ENCODE measurements around the gene SERPINB3.

Gene SERPINB3

DNA sequence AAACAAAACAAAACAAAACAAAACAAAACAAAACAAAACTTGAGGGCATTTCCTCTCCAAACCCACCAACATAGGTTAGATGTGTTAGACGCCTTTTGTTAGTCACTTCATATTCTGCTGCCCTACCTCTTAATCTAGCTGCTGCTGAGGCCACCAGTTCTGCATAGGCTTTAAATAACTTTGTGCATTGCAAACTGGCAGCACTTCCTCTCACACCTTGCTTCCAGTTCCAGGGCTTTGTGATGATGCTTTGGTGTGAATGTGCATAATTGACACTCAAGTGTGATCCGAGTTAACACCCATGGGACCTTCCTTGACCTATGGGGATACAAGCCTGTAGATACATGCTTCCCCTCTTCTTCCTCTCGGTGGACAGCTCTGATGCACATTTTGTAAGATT lies 38.8 kb upstream of the SERPINB3 start:
- Histone ChIP-seq H3K4me3 (ENCODE audit: low read depth, low read length) (no peak overlapping the region), H3K27ac (no peak overlapping the region), H3K36me3 (replicated peaks) (no peaks in the 10 kb centered on the region), H3K27me3 (replicated peaks) (no peaks in the 10 kb centered on the region)
- no peak for DNase-seq
- in situ Hi-C loops (cut with HindIII; ENCODE audit: low pct_ligation_motif_present, low sequenced_read_pairs): no loop called here
- TF ChIP-seq, protein P1, sequence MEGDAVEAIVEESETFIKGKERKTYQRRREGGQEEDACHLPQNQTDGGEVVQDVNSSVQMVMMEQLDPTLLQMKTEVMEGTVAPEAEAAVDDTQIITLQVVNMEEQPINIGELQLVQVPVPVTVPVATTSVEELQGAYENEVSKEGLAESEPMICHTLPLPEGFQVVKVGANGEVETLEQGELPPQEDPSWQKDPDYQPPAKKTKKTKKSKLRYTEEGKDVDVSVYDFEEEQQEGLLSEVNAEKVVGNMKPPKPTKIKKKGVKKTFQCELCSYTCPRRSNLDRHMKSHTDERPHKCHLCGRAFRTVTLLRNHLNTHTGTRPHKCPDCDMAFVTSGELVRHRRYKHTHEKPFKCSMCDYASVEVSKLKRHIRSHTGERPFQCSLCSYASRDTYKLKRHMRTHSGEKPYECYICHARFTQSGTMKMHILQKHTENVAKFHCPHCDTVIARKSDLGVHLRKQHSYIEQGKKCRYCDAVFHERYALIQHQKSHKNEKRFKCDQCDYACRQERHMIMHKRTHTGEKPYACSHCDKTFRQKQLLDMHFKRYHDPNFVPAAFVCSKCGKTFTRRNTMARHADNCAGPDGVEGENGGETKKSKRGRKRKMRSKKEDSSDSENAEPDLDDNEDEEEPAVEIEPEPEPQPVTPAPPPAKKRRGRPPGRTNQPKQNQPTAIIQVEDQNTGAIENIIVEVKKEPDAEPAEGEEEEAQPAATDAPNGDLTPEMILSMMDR (IDR thresholded peaks at IDR 0.05; ENCODE audit: low read depth, low read length, missing control alignments): no peak

DNA sequence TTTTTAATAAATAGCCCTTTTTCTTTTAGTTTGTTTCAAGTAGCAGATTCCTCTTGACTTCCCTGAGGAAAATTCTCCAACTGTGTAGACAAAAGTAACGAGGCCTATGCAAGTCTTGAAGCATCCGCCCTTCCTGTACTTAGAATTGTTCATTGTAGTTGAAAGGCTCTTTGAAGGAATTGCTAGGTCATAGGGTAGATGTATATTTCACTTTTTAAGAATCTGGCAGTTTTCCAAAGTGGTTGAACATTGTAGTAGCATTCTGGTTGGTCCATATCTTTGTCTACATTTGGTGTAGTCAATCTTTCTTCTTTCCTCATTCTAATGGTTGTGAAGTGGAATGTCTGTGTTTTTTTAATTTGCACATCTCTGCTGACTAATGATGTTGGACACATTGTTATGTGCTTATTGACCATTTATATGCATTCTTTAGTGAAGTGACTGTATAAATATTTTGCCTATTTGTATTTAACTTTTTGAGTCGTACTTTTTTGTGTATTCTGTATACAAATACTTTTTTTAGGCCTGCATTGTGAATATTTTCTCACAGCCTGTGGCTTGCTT lies 35.5 kb upstream of the SERPINB3 start:
- H3K27ac ChIP-seq: no peak overlapping the region
- H3K27me3 ChIP-seq (replicated peaks): no peaks in the 10 kb centered on the region
- no peaks in the 10 kb centered on the region for H3K36me3 ChIP-seq (replicated peaks)
- DNase-seq: no peak
- in situ Hi-C loops (cut with HindIII; ENCODE audit: low pct_ligation_motif_present, low sequenced_read_pairs): no loop called here
- TF ChIP-seq, protein P1 (IDR thresholded peaks at IDR 0.05; ENCODE audit: low read depth, low read length, missing control alignments): no peak
- no peak overlapping the region for H3K4me3 ChIP-seq (ENCODE audit: low read depth, low read length)

DNA sequence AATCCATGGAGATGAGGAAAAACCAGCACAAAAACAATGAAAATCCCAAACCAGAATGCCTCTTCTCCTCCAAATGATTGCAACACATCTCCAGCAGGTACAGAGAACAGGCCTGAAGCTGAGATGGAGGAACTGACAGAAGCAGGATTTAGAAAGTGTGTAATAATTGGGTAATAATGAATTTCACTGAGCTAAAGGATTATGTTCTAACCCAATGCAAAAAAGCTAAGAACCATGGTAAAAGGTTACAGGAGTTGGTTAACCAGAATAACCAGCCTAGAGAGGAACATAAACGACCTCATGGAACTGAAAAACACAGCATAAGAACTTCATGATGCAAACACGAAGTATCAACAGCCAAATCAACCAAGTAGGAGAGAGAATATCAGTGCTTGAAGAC lies 27.4 kb upstream of the SERPINB3 start:
- Histone ChIP-seq H3K27ac (no peak overlapping the region), H3K4me3 (ENCODE audit: low read depth, low read length) (no peak overlapping the region), H3K27me3 (replicated peaks) (no peaks in the 10 kb centered on the region), H3K36me3 (replicated peaks) (no peaks in the 10 kb centered on the region)
- no peak for DNase-seq
- TF ChIP-seq, protein P1 (IDR thresholded peaks at IDR 0.05; ENCODE audit: low read depth, low read length, missing control alignments): no peak
- in situ Hi-C loops (cut with HindIII; ENCODE audit: low pct_ligation_motif_present, low sequenced_read_pairs): no loop called here

DNA sequence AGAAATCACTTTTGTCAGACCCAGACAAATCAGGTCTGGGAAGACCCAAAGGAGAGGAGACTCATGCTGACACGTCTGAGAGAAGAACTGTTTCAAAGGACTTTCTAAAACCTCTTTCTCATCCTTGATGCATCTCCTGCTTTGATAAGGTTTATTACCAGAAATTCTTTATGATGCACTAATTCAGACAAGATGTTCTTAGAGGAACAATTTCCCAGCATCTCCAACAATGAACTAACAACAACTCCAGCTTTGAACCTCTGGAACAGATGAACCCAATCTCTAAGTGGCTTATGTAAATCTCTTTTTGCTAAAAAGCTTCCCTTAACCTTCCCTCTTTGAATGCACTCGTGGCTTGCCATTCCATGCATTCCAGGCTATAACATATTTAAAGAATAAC lies 25.2 kb upstream of the SERPINB3 start:
- in situ Hi-C loops (cut with HindIII; ENCODE audit: low pct_ligation_motif_present, low sequenced_read_pairs): no loop called here
- TF ChIP-seq, protein P1 (IDR thresholded peaks at IDR 0.05; ENCODE audit: low read depth, low read length, missing control alignments): no peak
- no peak overlapping the region for H3K4me3 ChIP-seq (ENCODE audit: low read depth, low read length)
- H3K36me3 ChIP-seq (replicated peaks): no peaks in the 10 kb centered on the region
- no peak for DNase-seq
- H3K27ac ChIP-seq: no peak overlapping the region
- H3K27me3 ChIP-seq (replicated peaks): no peaks in the 10 kb centered on the region

DNA sequence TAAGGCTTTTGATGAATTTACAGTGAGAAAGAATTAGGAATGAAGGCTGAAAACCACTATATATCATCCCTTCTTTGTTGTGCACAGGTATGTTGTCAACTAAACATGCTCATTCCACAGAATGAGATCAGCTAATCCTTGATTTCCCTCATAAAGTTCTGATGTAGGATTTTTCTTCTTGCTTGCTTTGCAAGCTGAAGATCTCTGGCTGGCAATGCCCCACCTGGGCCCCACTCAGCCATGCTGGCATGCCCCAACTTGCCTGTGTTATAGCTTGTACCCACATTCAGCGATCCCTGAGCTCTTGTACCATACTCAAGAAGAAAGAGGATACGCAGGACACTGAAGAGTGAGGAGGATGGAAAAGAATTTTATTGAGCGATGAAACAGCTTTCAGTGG lies 23.0 kb upstream of the SERPINB3 start:
- TF ChIP-seq, protein P1 (IDR thresholded peaks at IDR 0.05; ENCODE audit: low read depth, low read length, missing control alignments): no peak
- in situ Hi-C loops (cut with HindIII; ENCODE audit: low pct_ligation_motif_present, low sequenced_read_pairs): no loop called here
- Histone ChIP-seq H3K27ac (no peak overlapping the region), H3K36me3 (replicated peaks) (no peaks in the 10 kb centered on the region), H3K4me3 (ENCODE audit: low read depth, low read length) (no peak overlapping the region), H3K27me3 (replicated peaks) (no peaks in the 10 kb centered on the region)
- DNase-seq: no peak

DNA sequence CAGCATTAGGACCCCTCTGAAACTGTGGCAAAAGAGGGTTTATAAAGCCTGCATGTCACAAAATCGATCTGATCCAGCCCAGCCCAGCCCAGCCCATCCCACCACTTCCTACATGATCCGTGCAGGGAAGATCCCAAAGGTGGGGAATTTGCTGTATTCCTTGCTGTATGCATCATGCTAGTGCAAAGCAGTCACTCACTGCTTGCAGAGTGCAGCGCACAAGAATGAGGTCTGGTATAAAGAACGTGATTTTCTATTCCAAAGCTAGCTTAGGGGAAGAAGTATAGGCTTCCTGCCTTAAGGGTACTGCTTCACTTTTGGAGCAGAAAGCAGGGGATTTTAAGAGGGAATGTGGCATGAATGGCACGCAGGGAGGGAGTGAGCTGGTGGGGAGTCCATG lies 22.2 kb upstream of the SERPINB3 start:
- Histone ChIP-seq H3K36me3 (replicated peaks) (no peaks in the 10 kb centered on the region), H3K27ac (peak overlapping the region; percentile 90), H3K4me3 (ENCODE audit: low read depth, low read length) (no peak overlapping the region), H3K27me3 (replicated peaks) (no peaks in the 10 kb centered on the region)
- DNase-seq: no peak
- TF ChIP-seq, protein P1 (IDR thresholded peaks at IDR 0.05; ENCODE audit: low read depth, low read length, missing control alignments): no peak
- in situ Hi-C loops (cut with HindIII; ENCODE audit: low pct_ligation_motif_present, low sequenced_read_pairs): no loop called here

Measured in brain microvascular endothelial cell (primary cell).